Ovary (tissue), 3 donors: ENCODE measurements around the gene GOT1.

Experiments
- CTCF ChIP-seq, 3 donors: fragments of 450-650 bp in 2 of 3; fragments of 200-600 bp in 1 of 3; IDR thresholded peaks; one replicate each; pipeline versions ENCODE4 v1.5.1 to v1.8.0; 2016 to 2022; ENCODE audit warnings: antibody characterized with exemption in 3 of 3, mild to moderate bottlenecking in 1 of 3
- EP300 ChIP-seq: sonication (generic); formaldehyde crosslinking; IDR thresholded peaks from one replicate; pipeline ENCODE4 v1.6.1; 2017; ENCODE audit warnings: antibody characterized with exemption
- POLR2A ChIP-seq: fragments of 450-650 bp; IDR thresholded peaks from one replicate; pipeline ENCODE4 v1.6.1; 2017; ENCODE audit warnings: antibody characterized with exemption, mild to moderate bottlenecking, moderate library complexity
- donor health status: DM: no; HTN: no; CAD: no.

GRCh38 chr10:99432881-99433280 lies 2.5 kb upstream of the GOT1 start:
- TF ChIP-seq CTCF (IDR thresholded peaks at IDR 0.05): no peak
- no peak for TF ChIP-seq POLR2A
- no peak for TF ChIP-seq EP300
